MM.1S (cell line): ENCODE results near the gene CTU1.

Source experiments
- DNase-seq: peaks from one replicate; pipeline ENCODE4 v3.0.0-alpha.2; 2015
- H2AFZ ChIP-seq: fragments of 300-600 bp; sonication (generic); 2 replicates; pipeline ENCODE4 v1.6.0; 2016; ENCODE audit warnings: antibody characterized with exemption, low read length
- H3F3A ChIP-seq: fragments of 300-600 bp; sonication (generic); 2 replicates; pipeline ENCODE4 v1.6.1; 2016; ENCODE audit warnings: mild to moderate bottlenecking, antibody characterized with exemption, low read length, moderate library complexity, mixed read lengths; ENCODE audit not compliant: insufficient read depth
- H3K27ac ChIP-seq: fragments of 300-600 bp; sonication (generic); 2 replicates; pipeline ENCODE4 v1.5.1; 2016; ENCODE audit warnings: mild to moderate bottlenecking, low read length
- H3K27me3 ChIP-seq: fragments of 300-600 bp; sonication (generic); replicated peaks from 2 replicates; pipeline ENCODE4 v1.6.0; 2016; ENCODE audit warnings: low read length; ENCODE audit not compliant: insufficient read depth
- H3K36me3 ChIP-seq: fragments of 300-600 bp; sonication (generic); replicated peaks from 2 replicates; pipeline ENCODE4 v1.6.1; 2016; ENCODE audit warnings: mild to moderate bottlenecking, low read length, mixed read lengths; ENCODE audit not compliant: insufficient read depth
- H3K4me1 ChIP-seq: fragments of 300-600 bp; sonication (generic); 2 replicates; pipeline ENCODE4 v1.6.1; 2016; ENCODE audit warnings: low read length, mixed read lengths
- H3K4me2 ChIP-seq: fragments of 300-600 bp; sonication (generic); 2 replicates; pipeline ENCODE4 v1.6.0; 2016; ENCODE audit warnings: low read depth, low read length
- H3K4me3 ChIP-seq: fragments of 300-600 bp; sonication (generic); 2 replicates; pipeline ENCODE4 v1.5.1; 2016; ENCODE audit warnings: low read length, mixed read lengths
- H3K79me2 ChIP-seq: fragments of 300-600 bp; sonication (generic); 2 replicates; pipeline ENCODE4 v1.6.1; 2016; ENCODE audit warnings: mixed run types, low read length, mixed read lengths
- H3K9ac ChIP-seq: fragments of 300-600 bp; sonication (generic); 2 replicates; pipeline ENCODE4 v1.6.1; 2016; ENCODE audit warnings: low read length, mixed read lengths
- H3K9me2 ChIP-seq: fragments of 300-600 bp; sonication (generic); replicated peaks from 2 replicates; pipeline ENCODE4 v1.6.1; 2016; ENCODE audit warnings: mild to moderate bottlenecking, low read length, mixed read lengths; ENCODE audit not compliant: insufficient read depth
- H3K9me3 ChIP-seq: fragments of 300-600 bp; sonication (generic); replicated peaks from 2 replicates; pipeline ENCODE4 v1.6.1; 2016; ENCODE audit warnings: mild to moderate bottlenecking, low read length, mixed read lengths; ENCODE audit not compliant: insufficient read depth
- H4K20me1 ChIP-seq: fragments of 300-600 bp; sonication (generic); 2 replicates; pipeline ENCODE4 v1.6.1; 2016; ENCODE audit warnings: mild to moderate bottlenecking, low read length, moderate library complexity, mixed read lengths; ENCODE audit not compliant: insufficient read depth
- CTCF ChIP-seq: fragments of 300-600 bp; sonication (generic); IDR thresholded peaks from 2 replicates; pipeline ENCODE4 v1.5.1; 2016; ENCODE audit warnings: antibody characterized with exemption, low read length, mixed read lengths
- EZH2 ChIP-seq: fragments of 300-600 bp; sonication (generic); optimal IDR thresholded peaks from 2 replicates; pipeline ENCODE3; 2017; ENCODE audit warnings: low read depth, mild to moderate bottlenecking, antibody characterized with exemption, low read length, mixed read lengths
- EZH2phosphoT487 ChIP-seq: fragments of 300-600 bp; sonication (generic); IDR thresholded peaks from 2 replicates; pipeline ENCODE4 v1.6.1; 2018; ENCODE audit warnings: antibody characterized with exemption, low read length

Gene CTU1

GRCh38 chr19:51125421-51126075 is 17.3 kb upstream of the CTU1 start:
- Histone ChIP-seq H3K9me2 (no peaks in the 10 kb centered on the region), H3K79me2 (no peaks in the 10 kb centered on the region), H3K27me3 (peaks cover 32% of the 10 kb centered on the region), H3K9ac (no peak overlapping the region), H2AFZ (no peak overlapping the region), H3K4me3 (no peak overlapping the region), H3K4me2 (no peak overlapping the region), H3K27ac (no peak overlapping the region), H3K9me3 (no peaks in the 10 kb centered on the region), H3K4me1 (no peaks in the 10 kb centered on the region), H3F3A (no peaks in the 10 kb centered on the region), H3K36me3 (no peaks in the 10 kb centered on the region), H4K20me1 (no peaks in the 10 kb centered on the region)
- TF ChIP-seq EZH2 (no peak), EZH2phosphoT487 (no peak), CTCF (no peak)
- DNase-seq: no peak

GRCh38 chr19:51124729-51125128 is 16.5 kb upstream of the CTU1 start, which contains the start of gene SIGLEC9:
Gene SIGLEC9 (plus strand): TSS chr19:51124906. CDS start chr19:51124975, 69 bp downstream.
- H2AFZ ChIP-seq: no peak within 1 kb of the TSS
- H3K4me2 ChIP-seq: no peak within 1 kb of the TSS
- TF ChIP-seq EZH2phosphoT487 (no peak), CTCF (no peak), EZH2 (no peak)
- no peaks in the 10 kb centered on the region for H3K79me2 ChIP-seq
- no peaks in the 10 kb centered on the region for H3F3A ChIP-seq
- DNase-seq: no peak
- H3K4me1 ChIP-seq: no peaks in the 10 kb centered on the region
- no peak within 1 kb of the TSS for H3K9ac ChIP-seq
- H3K9me3 ChIP-seq: no peaks in the 10 kb centered on the region
- H3K36me3 ChIP-seq: no peaks in the 10 kb centered on the region
- no peaks in the 10 kb centered on the region for H3K9me2 ChIP-seq
- peaks cover 35% of the 10 kb centered on the region for H3K27me3 ChIP-seq
- H3K27ac ChIP-seq: no peak within 1 kb of the TSS
- H3K4me3 ChIP-seq: no peak within 1 kb of the TSS
- no peaks in the 10 kb centered on the region for H4K20me1 ChIP-seq

- Histone ChIP-seq H3K4me1 (no peaks in the 10 kb centered on the region), H3K4me3 (no peak overlapping the region), H3K27ac (no peak overlapping the region), H3K27me3 (peaks cover 40% of the 10 kb centered on the region), H2AFZ (no peak overlapping the region), H3K9me3 (no peaks in the 10 kb centered on the region), H3K36me3 (no peaks in the 10 kb centered on the region), H4K20me1 (no peaks in the 10 kb centered on the region), H3K9me2 (no peaks in the 10 kb centered on the region), H3K9ac (no peak overlapping the region), H3K4me2 (no peak overlapping the region), H3K79me2 (no peaks in the 10 kb centered on the region), H3F3A (no peaks in the 10 kb centered on the region)
- no peak for DNase-seq
- no peak for TF ChIP-seq EZH2phosphoT487
- no peak for TF ChIP-seq CTCF
- TF ChIP-seq EZH2: no peak
These were observed 16.0 kb upstream of the CTU1 start for GRCh38 chr19:51124216-51124615.
